Transverse colon (tissue), 4 donors: Measurements from ENCODE around the gene FUOM. TPM values are rescaled to one million over a fixed set of nuclear protein-coding genes. Genes with fewer than 3 reads are reported as not detected.

ENCODE experiments used
- DNase-seq: peaks from one replicate; pipeline ENCODE4 v3.0.0-alpha.2; 2019
- H3K27ac ChIP-seq, 4 donors: fragments of 200-600 bp; sonication (generic); 2 replicates each; pipeline ENCODE4 v1.5.1; 2016 to 2018; ENCODE audit warnings: inconsistent platforms in 4 of 4
- H3K27me3 ChIP-seq: fragments of 200-600 bp; sonication (generic); 2 replicates; pipeline ENCODE4 v1.5.1; 2017; ENCODE audit warnings: inconsistent platforms
- H3K36me3 ChIP-seq, 4 donors: fragments of 200-600 bp; sonication (generic); 2 replicates each; pipeline ENCODE4 v1.5.1; 2017 to 2019; ENCODE audit warnings: inconsistent platforms in 4 of 4
- H3K4me1 ChIP-seq, 4 donors: fragments of 200-600 bp; sonication (generic); 2 replicates each; pipeline ENCODE4 v1.5.1; 2017 to 2020; ENCODE audit warnings: inconsistent platforms in 4 of 4
- H3K4me3 ChIP-seq, 4 donors: fragments of 200-600 bp; sonication (generic); 1 replicate in 1 of 4; 2 replicates in 3 of 4; pipeline versions ENCODE4 v1.5.1 to v1.6.1; 2017 to 2019; ENCODE audit warnings: inconsistent platforms in 4 of 4
- H3K9me3 ChIP-seq, 2 donors: fragments of 200-600 bp; sonication (generic); 2 replicates each; pipeline ENCODE4 v1.5.1; 2017 to 2019; ENCODE audit warnings: inconsistent platforms in 2 of 2
- EP300 ChIP-seq: sonication (generic); formaldehyde crosslinking; IDR thresholded peaks from one replicate; pipeline ENCODE4 v1.6.1; 2017; ENCODE audit warnings: antibody characterized with exemption, low read depth
- POLR2A ChIP-seq: fragments of 450-650 bp; IDR thresholded peaks from one replicate; pipeline ENCODE4 v1.6.1; 2016; ENCODE audit warnings: antibody characterized with exemption, mild to moderate bottlenecking, moderate library complexity
- POLR2AphosphoS5 ChIP-seq, 3 donors: sonication (generic); formaldehyde crosslinking; IDR thresholded peaks; one replicate each; pipeline ENCODE4 v1.6.1; 2016; ENCODE audit warnings: antibody characterized with exemption in 3 of 3
- WGBS, 2 donors: methylation state at CpG; one replicate each; pipeline ENCODE4 v1.1.5; 2018; ENCODE audit warnings: low coverage in 1 of 2; 5-methylcytosine and 5-hydroxymethylcytosine counted together
- in situ Hi-C, 4 donors: fragments of 200-750 bp; cut with MboI; loops; one replicate each; pipeline versions ENCODE4 v1.15.0 to v1.15.1; 2017; ENCODE audit warnings: low sequenced_read_pairs in 3 of 4, low pct_ligation_motif_present in 1 of 4, low pct_unique_long_range_greater_than_20kb in 1 of 4
- intact Hi-C: fragments of 100-400 bp; cut with DNase I; formaldehyde crosslinking; loops from one replicate; pipeline ENCODE4 v1.15.1; 2023; ENCODE audit warnings: low total_unique reads
- total RNA-seq, 4 donors: library from RNA; depleted of rRNA; stranded (reverse); fragments of >200 nt; gene quantifications; one replicate each; pipeline ENCODE4 v1.1.0, GENCODE V29; 2016
- TF ChIP-seq, protein P1 (sequence below), 5 experiments: fragments of 200-600 bp in 3 of 5; fragments of 450-650 bp in 2 of 5; sonication (generic) in 3 of 5; IDR thresholded peaks; 1 replicate in 2 of 5; 2 replicates in 3 of 5; pipeline ENCODE4 v1.5.1; 2016 to 2017; ENCODE audit warnings: antibody characterized with exemption in 5 of 5, inconsistent platforms in 3 of 5, mild to moderate bottlenecking in 2 of 5, moderate library complexity in 1 of 5

Gene FUOM
- total RNA-seq, 4 donors from 2014 or later, result 1.2 to 43.3 (median 28.8) TPM

DNA sequence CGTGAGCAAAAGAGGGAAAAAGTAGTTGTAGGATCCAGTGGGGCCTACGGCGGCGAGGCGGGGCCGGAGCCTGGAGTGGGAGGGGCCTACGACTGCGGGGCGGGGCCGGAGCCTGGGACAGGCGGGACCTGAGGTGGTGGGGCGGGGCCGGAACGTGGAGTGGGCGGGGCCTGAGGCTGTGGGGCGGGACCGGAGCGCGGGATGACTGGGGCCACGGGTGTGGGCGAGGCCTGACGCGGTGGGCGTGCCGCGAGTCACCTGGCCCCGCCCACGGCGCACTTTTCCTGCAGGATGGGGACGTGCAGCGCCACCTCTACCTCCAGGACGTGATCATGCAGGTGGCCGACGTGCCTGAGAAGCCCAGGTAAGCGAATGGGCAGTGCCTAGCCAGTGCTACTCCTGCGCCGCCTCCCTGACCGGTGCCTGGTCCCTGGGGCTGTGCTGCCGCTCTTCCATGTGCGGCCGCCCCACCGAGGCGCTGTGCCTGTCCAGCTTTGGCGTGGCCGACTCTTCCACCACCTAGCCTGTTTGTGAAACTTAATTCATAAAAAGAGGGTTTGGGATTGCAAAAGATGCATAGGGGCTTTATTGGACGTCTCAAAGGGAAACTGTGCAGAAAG is 48.6 kb downstream of the FUOM start:
- peak overlapping the region; percentile 84 to 98 (median 93) for H3K4me3 ChIP-seq
- H3K27ac ChIP-seq, result peak overlapping the region; percentile 97 to 98 (median 98)
- peak in 2 of 3 donors; percentile 15 to 30 for TF ChIP-seq POLR2AphosphoS5 (IDR thresholded peaks at IDR 0.05)
- no peak for TF ChIP-seq EP300
- TF ChIP-seq POLR2A, result no peak
- TF ChIP-seq, protein P1, sequence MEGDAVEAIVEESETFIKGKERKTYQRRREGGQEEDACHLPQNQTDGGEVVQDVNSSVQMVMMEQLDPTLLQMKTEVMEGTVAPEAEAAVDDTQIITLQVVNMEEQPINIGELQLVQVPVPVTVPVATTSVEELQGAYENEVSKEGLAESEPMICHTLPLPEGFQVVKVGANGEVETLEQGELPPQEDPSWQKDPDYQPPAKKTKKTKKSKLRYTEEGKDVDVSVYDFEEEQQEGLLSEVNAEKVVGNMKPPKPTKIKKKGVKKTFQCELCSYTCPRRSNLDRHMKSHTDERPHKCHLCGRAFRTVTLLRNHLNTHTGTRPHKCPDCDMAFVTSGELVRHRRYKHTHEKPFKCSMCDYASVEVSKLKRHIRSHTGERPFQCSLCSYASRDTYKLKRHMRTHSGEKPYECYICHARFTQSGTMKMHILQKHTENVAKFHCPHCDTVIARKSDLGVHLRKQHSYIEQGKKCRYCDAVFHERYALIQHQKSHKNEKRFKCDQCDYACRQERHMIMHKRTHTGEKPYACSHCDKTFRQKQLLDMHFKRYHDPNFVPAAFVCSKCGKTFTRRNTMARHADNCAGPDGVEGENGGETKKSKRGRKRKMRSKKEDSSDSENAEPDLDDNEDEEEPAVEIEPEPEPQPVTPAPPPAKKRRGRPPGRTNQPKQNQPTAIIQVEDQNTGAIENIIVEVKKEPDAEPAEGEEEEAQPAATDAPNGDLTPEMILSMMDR (IDR thresholded peaks at IDR 0.05), result peak in 1 of 5 experiments; percentile 9
- H3K27me3 ChIP-seq, result no peaks in the 10 kb centered on the region
- peaks cover 0 to 9% (median 0%) of the 10 kb centered on the region in 4 donors for H3K36me3 ChIP-seq
- WGBS, 2 donors, result 13% methylated on average over 43 of the region's 46 CpGs; no CpG with 5 or more reads in 1 of the 2 donors
- H3K9me3 ChIP-seq, result no peaks in the 10 kb centered on the region
- in situ Hi-C loops, result no loop called here
- peaks cover 7 to 33% (median 18%) of the 10 kb centered on the region in 4 donors for H3K4me1 ChIP-seq
- intact Hi-C loops, result no loop called here
- peak; percentile 98 for DNase-seq

DNA sequence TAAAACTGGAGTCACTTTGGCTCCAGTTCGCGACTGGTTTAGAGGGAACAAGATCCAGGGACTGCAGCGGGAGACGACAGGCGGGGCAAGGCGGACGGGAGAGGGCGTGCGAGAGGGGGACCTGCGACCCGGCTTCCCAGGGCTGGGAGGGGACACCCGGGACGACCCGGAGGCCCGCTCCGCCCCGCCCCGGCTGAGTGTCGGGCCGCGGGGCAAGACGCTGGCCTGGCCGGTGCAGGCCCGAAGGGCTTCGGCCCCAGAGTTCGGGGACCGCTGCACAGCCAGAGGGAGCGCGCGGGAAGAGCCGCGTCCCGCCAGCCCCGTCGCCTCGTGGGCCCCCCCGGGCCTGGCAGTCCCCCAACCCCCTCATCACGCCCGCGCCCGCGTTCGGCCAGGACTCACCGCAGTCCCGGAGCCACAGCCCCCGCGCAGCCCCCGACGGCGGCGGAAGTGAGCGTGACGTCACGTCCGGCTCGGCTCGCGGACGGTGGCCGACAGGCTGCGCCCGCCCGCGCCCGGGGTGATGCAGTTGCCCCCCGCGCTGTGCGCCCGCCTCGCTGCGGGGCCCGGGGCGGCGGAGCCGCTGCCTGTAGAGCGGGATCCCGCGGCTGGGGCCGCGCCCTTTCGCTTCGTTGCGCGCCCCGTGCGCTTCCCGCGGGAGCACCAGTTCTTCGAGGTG is 49.3 kb downstream of the FUOM start, which contains the start of the genes TUBGCP2 and ZNF511:
TUBGCP2 (minus strand) TSS at position 452 of the 679 bp plus-strand sequence. CDS start 5,931 bp downstream, outside the sequence.
ZNF511 (plus strand) TSS at position 494 of the 679 bp plus-strand sequence; CDS start at position 524, 30 bp downstream.
- Histone ChIP-seq H3K27me3 (no peaks in the 10 kb centered on the region), H3K27ac (peak within 1 kb of the TSS; percentile 97 to 98 (median 98)), H3K9me3 (no peaks in the 10 kb centered on the region), H3K4me1 (peaks cover 7 to 33% (median 18%) of the 10 kb centered on the region in 4 donors), H3K4me3 (peak within 1 kb of the TSS; percentile 84 to 98 (median 93)), H3K36me3 (peaks cover 0 to 9% (median 0%) of the 10 kb centered on the region in 4 donors)
- DNase-seq, result peak; percentile 89
- 0% methylated on average over 43 of the region's 89 CpGs; no CpG with 5 or more reads in 1 of the 2 donors for WGBS, 2 donors
- intact Hi-C loops (no loop called here), in situ Hi-C loops (no loop called here)
- TF ChIP-seq POLR2AphosphoS5 (IDR thresholded peaks at IDR 0.05) (peak; percentile 74 to 93 (median 87)), POLR2A (peak; percentile 72), EP300 (no peak)
- TF ChIP-seq, protein P1 (IDR thresholded peaks at IDR 0.05), result peak in 1 of 5 experiments; percentile 10

DNA sequence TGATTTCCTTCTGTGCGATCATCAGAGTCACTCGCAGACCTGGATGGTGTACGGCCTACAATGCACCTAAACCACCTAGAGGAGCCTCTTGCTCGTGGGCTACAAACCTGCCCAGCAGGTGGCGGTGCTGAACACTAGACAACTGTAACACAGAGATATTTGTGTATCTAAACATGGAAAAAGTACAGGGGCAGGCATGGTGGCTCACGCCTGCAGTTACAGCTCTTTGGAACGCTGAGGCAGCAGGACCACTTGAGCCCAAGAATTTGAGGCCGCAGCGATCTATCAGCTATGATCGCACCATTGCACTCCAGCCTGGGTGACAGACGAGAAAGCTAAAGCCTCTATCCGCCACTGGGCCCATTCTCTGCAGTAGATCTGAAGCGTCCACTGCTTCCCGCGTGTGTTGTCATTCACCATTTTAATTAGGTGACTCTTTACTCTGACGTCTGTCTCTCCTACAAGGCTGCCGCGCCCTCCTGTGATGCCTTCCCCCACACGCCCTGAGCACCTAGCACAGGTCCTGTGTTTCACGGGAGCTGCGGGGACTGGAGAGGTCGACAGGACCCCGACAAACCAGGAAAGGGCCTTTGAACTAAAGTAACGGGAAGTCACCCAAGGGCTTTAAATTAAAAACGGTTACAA is 49.9 kb downstream of the FUOM start:
- H3K36me3 ChIP-seq, result peaks cover 0 to 9% (median 0%) of the 10 kb centered on the region in 4 donors
- H3K9me3 ChIP-seq, result no peaks in the 10 kb centered on the region
- peak; percentile 91 for DNase-seq
- TF ChIP-seq POLR2A (peak; percentile 50), POLR2AphosphoS5 (IDR thresholded peaks at IDR 0.05) (peak in 1 of 3 donors; percentile 33), EP300 (no peak)
- TF ChIP-seq, protein P1 (IDR thresholded peaks at IDR 0.05), result peak; percentile 60 to 82 (median 72)
- H3K4me1 ChIP-seq, result peaks cover 7 to 33% (median 18%) of the 10 kb centered on the region in 4 donors
- in situ Hi-C loops (no loop called here), intact Hi-C loops (no loop called here)
- 0 to 3% methylated on average over 6 to 25 of the region's 25 CpGs for WGBS, 2 donors
- no peaks in the 10 kb centered on the region for H3K27me3 ChIP-seq
- peak overlapping the region; percentile 97 to 98 (median 98) for H3K27ac ChIP-seq
- peak overlapping the region; percentile 84 to 98 (median 93) for H3K4me3 ChIP-seq

DNA sequence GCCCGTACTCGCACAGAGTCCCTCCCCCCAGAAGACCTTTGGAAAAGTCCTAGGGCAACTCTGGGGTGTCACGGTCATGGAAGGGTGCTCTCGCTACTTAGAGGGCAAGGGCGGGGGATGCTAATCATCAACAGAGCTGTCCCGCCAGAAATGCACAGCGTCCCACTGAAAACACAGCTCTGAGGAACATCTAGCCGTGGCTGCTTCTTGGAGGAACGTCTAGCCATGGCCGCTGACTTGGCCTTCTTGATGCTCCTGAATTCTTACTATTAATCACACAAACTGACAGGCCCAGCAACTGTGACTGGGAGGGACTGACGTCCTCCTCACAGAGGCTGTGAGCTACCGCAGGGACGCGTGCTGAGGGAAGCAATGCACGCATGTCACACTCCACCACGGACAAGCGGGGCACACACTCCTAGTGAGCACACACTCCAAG is 50.9 kb downstream of the FUOM start:
- Histone ChIP-seq H3K27ac (peak overlapping the region in 2 of 4 donors; percentile 97 to 98), H3K9me3 (no peaks in the 10 kb centered on the region), H3K36me3 (peaks cover 0 to 7% (median 0%) of the 10 kb centered on the region in 4 donors), H3K27me3 (no peaks in the 10 kb centered on the region), H3K4me3 (peak overlapping the region in 1 of 4 donors; percentile 84), H3K4me1 (peaks cover 7 to 33% (median 18%) of the 10 kb centered on the region in 4 donors)
- 89 to 93% methylated on average over 3 to 17 of the region's 17 CpGs for WGBS, 2 donors
- TF ChIP-seq, protein P1 (IDR thresholded peaks at IDR 0.05), result no peak
- no peak for TF ChIP-seq POLR2AphosphoS5 (IDR thresholded peaks at IDR 0.05)
- no peak for TF ChIP-seq EP300
- no peak for TF ChIP-seq POLR2A
- in situ Hi-C loops, result no loop called here
- DNase-seq, result no peak
- intact Hi-C loops, result no loop called here
